Fibroblast of villous mesenchyme (primary cell): ENCODE data around the gene EDC3. TPM values are rescaled to one million over a fixed set of nuclear protein-coding genes. Genes with fewer than 3 reads are reported as not detected.
"Not testable (repeated sequence)": the region's sequence is repeated elsewhere in the genome, so short reads cannot be mapped to it uniquely, and the experiment has no call there.

ENCODE experiments used
- DNase-seq: peaks from one replicate; pipeline ENCODE4 v3.0.0-alpha.2; 2010; ENCODE audit warnings: low read depth
- H3K4me3 ChIP-seq: 2 replicates; pipeline ENCODE4 v1.5.1; 2011; ENCODE audit warnings: low read depth, mild to moderate bottlenecking, low read length
- CTCF ChIP-seq: IDR thresholded peaks from 2 replicates; pipeline ENCODE4 v1.5.1; 2012; ENCODE audit warnings: low read depth, mild to moderate bottlenecking, low read length; ENCODE audit not compliant: insufficient read depth
- total RNA-seq: library from RNA; depleted of rRNA; stranded (reverse); fragments of >200 nt; gene quantifications from 2 replicates; pipeline ENCODE4 v1.2.3, GENCODE V29; 2012

EDC3 gene
- total RNA-seq, 1 donor: 11.7 TPM

GRCh38 chr15:74664028-74664616 lies 31.7 kb downstream of the EDC3 start:
- no peak overlapping the region for H3K4me3 ChIP-seq
- TF ChIP-seq CTCF: no peak
- peak; percentile 78 for DNase-seq

GRCh38 chr15:74663303-74664027 lies 32.4 kb downstream of the EDC3 start:
- TF ChIP-seq CTCF: no peak
- DNase-seq: no peak
- H3K4me3 ChIP-seq: no peak overlapping the region

GRCh38 chr15:74662064-74662860 lies 33.6 kb downstream of the EDC3 start:
- no peak for DNase-seq
- no peak for TF ChIP-seq CTCF
- no peak overlapping the region for H3K4me3 ChIP-seq

- DNase-seq, H3K4me3 ChIP-seq: not testable (repeated sequence)
Measured at GRCh38 chr15:74661280-74661679, 34.5 kb downstream of the EDC3 start.

- TF ChIP-seq CTCF: no peak
- no peak overlapping the region for H3K4me3 ChIP-seq
- no peak for DNase-seq
Measured at GRCh38 chr15:74657846-74658245, 38.0 kb downstream of the EDC3 start.

GRCh38 chr15:74656935-74657535 lies 38.8 kb downstream of the EDC3 start:
- TF ChIP-seq CTCF: no peak
- H3K4me3 ChIP-seq: no peak overlapping the region
- DNase-seq: no peak

GRCh38 chr15:74655424-74655823 lies 40.4 kb downstream of the EDC3 start:
- DNase-seq: no peak
- no peak overlapping the region for H3K4me3 ChIP-seq
- TF ChIP-seq CTCF: no peak
